ENCODE data around the gene C1QL3.

The C1QL3 gene

DNA sequence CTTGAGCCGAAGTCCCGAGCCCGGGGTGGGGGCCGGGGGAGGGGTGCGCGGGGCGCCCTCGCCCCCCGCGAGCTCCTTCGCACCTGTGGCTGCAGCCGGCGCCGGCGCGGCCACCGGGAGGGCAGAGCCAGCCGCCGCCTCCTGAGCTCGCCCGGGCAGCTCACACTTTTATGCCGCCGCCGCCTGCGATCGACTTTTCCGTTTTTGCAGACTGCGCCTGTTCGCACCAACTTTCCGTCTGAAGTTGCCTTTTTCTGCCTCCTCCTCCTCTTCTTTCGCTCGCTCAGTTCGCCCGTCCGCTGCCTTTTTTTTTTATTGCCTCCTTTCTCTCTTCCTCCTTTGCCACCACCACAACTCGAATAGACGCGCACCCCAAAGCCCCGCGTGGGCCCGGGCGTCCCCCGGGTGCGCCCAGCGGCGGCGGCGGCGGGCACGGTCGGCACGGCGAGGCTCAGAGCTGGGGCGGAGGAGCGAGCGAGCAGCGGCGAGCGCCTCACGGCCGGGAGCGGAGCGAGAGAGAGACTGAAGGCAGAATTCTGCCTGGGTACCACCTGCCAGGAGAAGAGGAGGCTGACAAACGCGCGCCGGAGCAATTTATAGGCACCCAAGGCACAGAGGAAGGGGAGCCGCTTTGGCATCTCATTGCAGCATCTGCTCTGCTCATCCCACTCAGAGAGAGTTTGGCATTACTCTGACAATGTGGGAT is at the start of gene C1QL3:
TSS of gene C1QL3 (minus strand) at position 569 of the 706 bp plus-strand sequence. CDS start 814 bp downstream, outside the sequence.
- DNase-seq (ENCODE audit: low read depth, low spot score) = no peak

DNA sequence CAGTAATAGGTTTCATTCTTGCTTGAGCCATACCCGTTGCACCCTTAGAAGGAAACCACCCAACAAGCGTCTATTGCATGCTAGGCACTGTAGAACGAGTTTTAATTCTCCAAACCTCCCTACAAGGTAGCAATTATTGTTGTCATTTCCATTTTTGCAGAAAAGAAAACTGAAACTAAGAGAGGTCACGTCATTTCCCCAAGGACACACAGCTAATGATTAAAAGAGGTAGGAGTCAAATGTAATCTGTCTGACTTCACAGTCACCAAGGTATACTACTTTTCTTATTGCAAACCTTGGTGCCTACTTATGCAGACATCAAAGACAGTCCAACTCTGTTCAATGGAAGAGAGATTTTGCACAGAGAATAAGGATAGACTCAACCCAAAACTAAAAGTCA is 49.1 kb upstream of the C1QL3 start:
- Histone ChIP-seq H3K4me1 (ENCODE audit: insufficient read depth, insufficient read length) (no peaks in the 10 kb centered on the region), H3K9ac (ENCODE audit: insufficient read length, low read depth) (no peak overlapping the region), H3K27me3 (ENCODE audit: insufficient read depth, insufficient read length) (no peaks in the 10 kb centered on the region), H3K36me3 (ENCODE audit: insufficient read depth, insufficient read length, low read length) (no peaks in the 10 kb centered on the region), H3K4me3 (ENCODE audit: insufficient read length, low read depth) (no peak overlapping the region), H3K9me3 (ENCODE audit: insufficient read depth, low read length) (no peaks in the 10 kb centered on the region)
- DNase-seq (ENCODE audit: low read depth, low spot score) = no peak
- TF ChIP-seq ZNF274 (IDR thresholded peaks at IDR 0.05; ENCODE audit: low read depth, low read length) (no peak), YY1 (IDR thresholded peaks at IDR 0.05; ENCODE audit: insufficient read depth, insufficient read length) (no peak), SUZ12 (IDR thresholded peaks at IDR 0.05; ENCODE audit: extremely low read depth, insufficient read depth, insufficient read length) (no peak)

More for the DNA sequence above, at the start of gene C1QL3:
- Histone ChIP-seq H3K36me3 (ENCODE audit: insufficient read depth, insufficient read length, low read length) (no peaks in the 10 kb centered on the region), H3K9ac (ENCODE audit: insufficient read length, low read depth) (no peak within 1 kb of the TSS), H3K4me1 (ENCODE audit: insufficient read depth, insufficient read length) (no peaks in the 10 kb centered on the region), H3K9me3 (ENCODE audit: insufficient read depth, low read length) (no peaks in the 10 kb centered on the region), H3K27me3 (ENCODE audit: insufficient read depth, insufficient read length) (peaks cover 61% of the 10 kb centered on the region), H3K4me3 (ENCODE audit: insufficient read length, low read depth) (peak within 1 kb of the TSS; percentile 47)
- TF ChIP-seq ZNF274 (IDR thresholded peaks at IDR 0.05; ENCODE audit: low read depth, low read length) = no peak
- no peak for TF ChIP-seq SUZ12 (IDR thresholded peaks at IDR 0.05; ENCODE audit: extremely low read depth, insufficient read depth, insufficient read length)

DNA sequence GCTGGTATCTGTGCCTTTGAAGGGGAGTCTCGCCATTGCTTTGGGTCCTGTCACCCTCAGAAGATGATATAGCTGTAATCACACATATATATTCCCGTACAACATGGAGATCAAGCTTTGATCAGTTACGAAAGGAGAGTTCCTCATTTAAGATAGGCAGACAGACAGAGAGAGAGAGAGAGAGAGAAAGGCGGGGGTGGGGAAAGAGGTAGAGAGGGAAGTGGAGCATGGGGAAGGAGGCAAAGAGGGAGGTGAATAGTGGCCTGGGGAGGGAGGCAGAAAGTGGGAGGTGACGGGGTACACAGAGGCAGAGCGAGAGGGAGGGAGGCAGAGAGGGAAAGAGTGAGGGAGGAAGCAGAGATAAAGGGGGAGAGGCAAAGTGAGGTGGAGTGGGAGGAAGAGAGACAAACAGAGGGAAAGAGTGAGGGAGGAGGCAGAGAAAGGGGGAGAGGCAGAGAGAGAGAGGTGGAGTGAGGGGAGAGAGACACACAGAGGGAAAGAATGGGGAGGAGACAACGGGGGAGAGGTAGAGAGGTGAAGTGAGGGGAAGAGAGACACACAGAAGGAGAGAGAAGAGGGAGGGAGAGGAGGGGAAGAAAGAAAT is 44.6 kb upstream of the C1QL3 start:
- Histone ChIP-seq H3K27me3 (ENCODE audit: insufficient read depth, insufficient read length) (no peaks in the 10 kb centered on the region), H3K4me1 (ENCODE audit: insufficient read depth, insufficient read length) (no peaks in the 10 kb centered on the region), H3K9ac (ENCODE audit: insufficient read length, low read depth) (no peak overlapping the region), H3K9me3 (ENCODE audit: insufficient read depth, low read length) (no peaks in the 10 kb centered on the region), H3K36me3 (ENCODE audit: insufficient read depth, insufficient read length, low read length) (no peaks in the 10 kb centered on the region), H3K4me3 (ENCODE audit: insufficient read length, low read depth) (no peak overlapping the region)
- no peak for TF ChIP-seq SUZ12 (IDR thresholded peaks at IDR 0.05; ENCODE audit: extremely low read depth, insufficient read depth, insufficient read length)
- no peak for TF ChIP-seq ZNF274 (IDR thresholded peaks at IDR 0.05; ENCODE audit: low read depth, low read length)
- TF ChIP-seq YY1 (IDR thresholded peaks at IDR 0.05; ENCODE audit: insufficient read depth, insufficient read length) = no peak
- no peak for DNase-seq (ENCODE audit: low read depth, low spot score)

DNA sequence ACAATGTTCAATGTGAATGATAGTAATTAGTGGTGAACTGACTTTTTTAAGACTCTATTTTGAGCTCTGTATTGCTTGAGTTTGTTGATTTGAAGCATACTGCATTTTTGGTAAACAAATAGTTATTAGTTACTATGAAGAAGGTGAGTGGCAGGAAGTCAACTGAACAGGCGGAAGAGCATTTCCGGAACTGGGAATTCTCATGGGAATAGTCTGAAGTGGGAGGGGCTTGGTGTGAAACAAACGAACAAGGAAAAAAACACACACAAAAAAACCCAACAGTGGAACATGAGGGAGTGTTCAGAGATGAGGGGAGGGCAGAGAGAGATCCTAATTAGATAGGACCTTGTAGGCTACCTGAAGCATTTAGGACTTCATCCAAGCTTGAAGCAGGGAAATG is 43.9 kb upstream of the C1QL3 start:
- TF ChIP-seq ZNF274 (IDR thresholded peaks at IDR 0.05; ENCODE audit: low read depth, low read length) (no peak), YY1 (IDR thresholded peaks at IDR 0.05; ENCODE audit: insufficient read depth, insufficient read length) (no peak), SUZ12 (IDR thresholded peaks at IDR 0.05; ENCODE audit: extremely low read depth, insufficient read depth, insufficient read length) (no peak)
- DNase-seq (ENCODE audit: low read depth, low spot score) = no peak
- no peak overlapping the region for H3K4me3 ChIP-seq (ENCODE audit: insufficient read length, low read depth)
- H3K27me3 ChIP-seq (ENCODE audit: insufficient read depth, insufficient read length) = no peaks in the 10 kb centered on the region
- H3K9ac ChIP-seq (ENCODE audit: insufficient read length, low read depth) = no peak overlapping the region
- H3K9me3 ChIP-seq (ENCODE audit: insufficient read depth, low read length) = no peaks in the 10 kb centered on the region
- H3K4me1 ChIP-seq (ENCODE audit: insufficient read depth, insufficient read length) = no peaks in the 10 kb centered on the region
- no peaks in the 10 kb centered on the region for H3K36me3 ChIP-seq (ENCODE audit: insufficient read depth, insufficient read length, low read length)

- Histone ChIP-seq H3K9me3 (ENCODE audit: insufficient read depth, low read length) (no peaks in the 10 kb centered on the region), H3K36me3 (ENCODE audit: insufficient read depth, insufficient read length, low read length) (no peaks in the 10 kb centered on the region), H3K27me3 (ENCODE audit: insufficient read depth, insufficient read length) (no peaks in the 10 kb centered on the region), H3K9ac (ENCODE audit: insufficient read length, low read depth) (no peak overlapping the region), H3K4me3 (ENCODE audit: insufficient read length, low read depth) (no peak overlapping the region), H3K4me1 (ENCODE audit: insufficient read depth, insufficient read length) (no peaks in the 10 kb centered on the region)
- DNase-seq (ENCODE audit: low read depth, low spot score) = no peak
- no peak for TF ChIP-seq SUZ12 (IDR thresholded peaks at IDR 0.05; ENCODE audit: extremely low read depth, insufficient read depth, insufficient read length)
- TF ChIP-seq YY1 (IDR thresholded peaks at IDR 0.05; ENCODE audit: insufficient read depth, insufficient read length) = no peak
- no peak for TF ChIP-seq ZNF274 (IDR thresholded peaks at IDR 0.05; ENCODE audit: low read depth, low read length)
Measured at GRCh38 chr10:16562891-16563290, 41.2 kb upstream of the C1QL3 start.

- no peak for DNase-seq (ENCODE audit: low read depth, low spot score)
- Histone ChIP-seq H3K4me1 (ENCODE audit: insufficient read depth, insufficient read length) (no peaks in the 10 kb centered on the region), H3K27me3 (ENCODE audit: insufficient read depth, insufficient read length) (no peaks in the 10 kb centered on the region), H3K36me3 (ENCODE audit: insufficient read depth, insufficient read length, low read length) (no peaks in the 10 kb centered on the region), H3K9me3 (ENCODE audit: insufficient read depth, low read length) (no peaks in the 10 kb centered on the region), H3K9ac (ENCODE audit: insufficient read length, low read depth) (no peak overlapping the region), H3K4me3 (ENCODE audit: insufficient read length, low read depth) (no peak overlapping the region)
- no peak for TF ChIP-seq YY1 (IDR thresholded peaks at IDR 0.05; ENCODE audit: insufficient read depth, insufficient read length)
- no peak for TF ChIP-seq ZNF274 (IDR thresholded peaks at IDR 0.05; ENCODE audit: low read depth, low read length)
- TF ChIP-seq SUZ12 (IDR thresholded peaks at IDR 0.05; ENCODE audit: extremely low read depth, insufficient read depth, insufficient read length) = no peak
Measured at GRCh38 chr10:16559236-16559773, 37.6 kb upstream of the C1QL3 start.

- no peak overlapping the region for H3K4me3 ChIP-seq (ENCODE audit: insufficient read length, low read depth)
- no peaks in the 10 kb centered on the region for H3K9me3 ChIP-seq (ENCODE audit: insufficient read depth, low read length)
- no peak for DNase-seq (ENCODE audit: low read depth, low spot score)
- H3K4me1 ChIP-seq (ENCODE audit: insufficient read depth, insufficient read length) = no peaks in the 10 kb centered on the region
- no peaks in the 10 kb centered on the region for H3K36me3 ChIP-seq (ENCODE audit: insufficient read depth, insufficient read length, low read length)
- no peak overlapping the region for H3K9ac ChIP-seq (ENCODE audit: insufficient read length, low read depth)
- H3K27me3 ChIP-seq (ENCODE audit: insufficient read depth, insufficient read length) = no peaks in the 10 kb centered on the region
- TF ChIP-seq YY1 (IDR thresholded peaks at IDR 0.05; ENCODE audit: insufficient read depth, insufficient read length) (no peak), ZNF274 (IDR thresholded peaks at IDR 0.05; ENCODE audit: low read depth, low read length) (no peak), SUZ12 (IDR thresholded peaks at IDR 0.05; ENCODE audit: extremely low read depth, insufficient read depth, insufficient read length) (no peak)
Measured at GRCh38 chr10:16547973-16548372, 26.3 kb upstream of the C1QL3 start.

Data from NT2/D1 (cell line).